Endothelial cell of umbilical vein (primary cell): ENCODE measurements around the gene PRUNE2. TPM values are rescaled to one million over a fixed set of nuclear protein-coding genes. Genes with fewer than 3 reads are reported as not detected.

Source experiments
- BruUV-seq: library from RNA; stranded (reverse); fragments of 400-500 nt; replicated peaks from 2 replicates; lab custom pipeline; 2021; lab: Mats Ljungman, UMichigan
- CTCF ChIA-PET: fragments of 300-600, 350-600 bp; sonication (Branson Sonifier 250); formaldehyde crosslinking; loops from one replicate; lab custom pipeline; 2021; ENCODE audit warnings: antibody characterized with exemption, inconsistent platforms; lab: Charles Lee
- POLR2A ChIA-PET: fragments of 300-600, 350-600 bp; sonication (Branson Sonifier 250); formaldehyde crosslinking; loops from one replicate; lab custom pipeline; 2021; ENCODE audit warnings: antibody characterized with exemption, inconsistent platforms; lab: Charles Lee
- DNase-seq: peaks from one replicate; pipeline ENCODE4 v3.0.0-alpha.2; 2011; ENCODE audit warnings: low read depth, low spot score
- FAIRE-seq: peaks from 2 replicates; lab custom pipeline; 2011; peaks lifted over from hg19 to GRCh38; lab: Jason Lieb, UNC
- H2AFZ ChIP-seq: 2 replicates; pipeline ENCODE4 v1.6.0; 2012; ENCODE audit warnings: low read depth, low read length, control low read depth, inconsistent platforms
- H3K27ac ChIP-seq: 2 replicates; pipeline ENCODE4 v1.5.1; 2011; ENCODE audit warnings: low read depth, mild to moderate bottlenecking, control low read depth, low read length, moderate library complexity; ENCODE audit not compliant: insufficient read depth
- H3K27me3 ChIP-seq, 2 experiments: 2 replicates each; pipeline versions ENCODE4 v1.6.0 to v1.6.1; 2011; ENCODE audit warnings: low read length in 2 of 2, mixed read lengths in 1 of 2; ENCODE audit not compliant: control insufficient read depth in 2 of 2, insufficient read depth in 2 of 2
- H3K36me3 ChIP-seq, 2 experiments: 2 replicates in 1 of 2; 3 replicates in 1 of 2; pipeline ENCODE4 v1.5.1; 2011; ENCODE audit warnings: low read length in 2 of 2, mild to moderate bottlenecking in 1 of 2, moderate library complexity in 1 of 2; ENCODE audit not compliant: control insufficient read depth in 2 of 2, insufficient read depth in 2 of 2; ENCODE audit errors: extremely low read depth in 1 of 2
- H3K4me1 ChIP-seq: 3 replicates; pipeline ENCODE4 v1.5.1; 2011; ENCODE audit warnings: mild to moderate bottlenecking, low read length; ENCODE audit not compliant: control insufficient read depth, insufficient read depth; ENCODE audit errors: extremely low read depth
- H3K4me2 ChIP-seq: 2 replicates; pipeline ENCODE4 v1.6.1; 2011; ENCODE audit warnings: low read length, control low read depth, mixed read lengths; ENCODE audit not compliant: insufficient read depth
- H3K4me3 ChIP-seq, 3 experiments: fragments of 200-600 bp in 1 of 3; sonication (generic), shearing (Covaris generic) in 1 of 3; replicated peaks in 1 of 3; 2 replicates each; pipeline ENCODE4 v1.5.1; 2011 to 2016; ENCODE audit warnings: control low read depth in 3 of 3, low read length in 3 of 3, mild to moderate bottlenecking in 2 of 3, inconsistent platforms in 1 of 3, low read depth in 1 of 3, moderate library complexity in 1 of 3; ENCODE audit not compliant: insufficient read depth in 1 of 3
- H3K79me2 ChIP-seq: 2 replicates; pipeline ENCODE4 v1.6.0; 2012; ENCODE audit warnings: low read length, inconsistent platforms; ENCODE audit not compliant: control insufficient read depth, insufficient read depth
- H3K9ac ChIP-seq: replicated peaks from 2 replicates; pipeline ENCODE3; 2011; ENCODE audit warnings: low read length, control low read depth; ENCODE audit not compliant: insufficient read depth; ENCODE audit errors: extremely low read depth
- H3K9me1 ChIP-seq: replicated peaks from 3 replicates; pipeline ENCODE4 v1.6.0; 2011; ENCODE audit warnings: mild to moderate bottlenecking, low read length; ENCODE audit not compliant: control insufficient read depth, insufficient read depth; ENCODE audit errors: extremely low read depth
- H3K9me3 ChIP-seq: replicated peaks from 2 replicates; pipeline ENCODE4 v1.5.1; 2012; ENCODE audit warnings: low read length, inconsistent platforms; ENCODE audit not compliant: control insufficient read depth, insufficient read depth
- H4K20me1 ChIP-seq: replicated peaks from 2 replicates; pipeline ENCODE3; 2011; ENCODE audit warnings: mild to moderate bottlenecking, low read length; ENCODE audit not compliant: control insufficient read depth, insufficient read depth; ENCODE audit errors: extremely low read depth
- CTCF ChIP-seq, 2 donors: IDR thresholded peaks; 1 replicate in 1 of 2; 2 replicates in 1 of 2; pipeline ENCODE4 v1.5.1; 2011; ENCODE audit warnings: low read length in 2 of 2, mild to moderate bottlenecking in 2 of 2, moderate library complexity in 2 of 2, control low read depth in 1 of 2, inconsistent platforms in 1 of 2, low read depth in 1 of 2; ENCODE audit not compliant: insufficient read depth in 1 of 2; ENCODE audit errors: extremely low read depth in 1 of 2
- EZH2 ChIP-seq: IDR thresholded peaks from 2 replicates; pipeline ENCODE4 v1.6.1; 2012; ENCODE audit warnings: borderline replicate concordance, low read depth, mild to moderate bottlenecking, moderate library complexity, low read length, inconsistent platforms; ENCODE audit not compliant: severe bottlenecking
- FOS ChIP-seq: IDR thresholded peaks from 2 replicates; pipeline ENCODE4 v1.6.1; 2011; ENCODE audit warnings: mild to moderate bottlenecking, low read length, moderate library complexity, borderline replicate concordance; ENCODE audit not compliant: insufficient read depth
- GATA2 ChIP-seq: IDR thresholded peaks from 2 replicates; pipeline ENCODE4 v1.7.0; 2011; ENCODE audit warnings: low read depth, mild to moderate bottlenecking, moderate library complexity, mixed read lengths, low read length; ENCODE audit not compliant: insufficient read length, insufficient read depth
- JUN ChIP-seq: IDR thresholded peaks from 2 replicates; pipeline ENCODE4 v1.6.1; 2011; ENCODE audit warnings: borderline replicate concordance, low read depth; ENCODE audit not compliant: insufficient read length, insufficient read depth
- MAX ChIP-seq: IDR thresholded peaks from 2 replicates; pipeline ENCODE4 v1.6.1; 2011; ENCODE audit not compliant: insufficient read depth, insufficient read length
- MYC ChIP-seq: IDR thresholded peaks from one replicate; pipeline ENCODE4 v1.6.1; 2011; ENCODE audit warnings: mild to moderate bottlenecking, low read depth, low read length
- POLR2A ChIP-seq: IDR thresholded peaks from 2 replicates; pipeline ENCODE4 v1.6.1; 2012; ENCODE audit warnings: low read depth, mild to moderate bottlenecking, control low read depth, low read length
- POLR2AphosphoS5 ChIP-seq: IDR thresholded peaks from 2 replicates; pipeline ENCODE4 v1.6.1; 2012; ENCODE audit warnings: low read depth, mild to moderate bottlenecking, control low read depth, low read length, moderate library complexity; ENCODE audit not compliant: insufficient read depth
- dilution Hi-C: fragments of 300-500 bp; cut with MboI; formaldehyde crosslinking; loops from one replicate; pipeline ENCODE4 v1.15.0; 2019; ENCODE audit warnings: low sequenced_read_pairs; ENCODE audit not compliant: extremely low pct_ligation_motif_present
- intact Hi-C: fragments of 100-400 bp; cut with micrococcal nuclease; formaldehyde crosslinking; loops from one replicate; pipeline ENCODE4 v1.10.0; 2022
- polyA plus RNA-seq, 4 experiments: library from polyadenylated mRNA; depleted of rRNA in 3 of 4; stranded (reverse) in 3 of 4; unstranded in 1 of 4; fragments of >200 nt; gene quantifications; 2 replicates each; pipeline versions ENCODE4 v1.2.1 to v1.2.3, GENCODE V29; 2011 to 2012; ENCODE audit warnings: missing spikeins in 1 of 4
- total RNA-seq: library from RNA; stranded (reverse); gene quantifications from 2 replicates; pipeline ENCODE4 v1.2.3, GENCODE V29; 2021

The PRUNE2 gene
- total and polyA plus RNA-seq, 2 donors (not counting 3 experiments of a cell fraction or from before 2014, with no cell fraction given) = 15.8 to 21.7 TPM

DNA sequence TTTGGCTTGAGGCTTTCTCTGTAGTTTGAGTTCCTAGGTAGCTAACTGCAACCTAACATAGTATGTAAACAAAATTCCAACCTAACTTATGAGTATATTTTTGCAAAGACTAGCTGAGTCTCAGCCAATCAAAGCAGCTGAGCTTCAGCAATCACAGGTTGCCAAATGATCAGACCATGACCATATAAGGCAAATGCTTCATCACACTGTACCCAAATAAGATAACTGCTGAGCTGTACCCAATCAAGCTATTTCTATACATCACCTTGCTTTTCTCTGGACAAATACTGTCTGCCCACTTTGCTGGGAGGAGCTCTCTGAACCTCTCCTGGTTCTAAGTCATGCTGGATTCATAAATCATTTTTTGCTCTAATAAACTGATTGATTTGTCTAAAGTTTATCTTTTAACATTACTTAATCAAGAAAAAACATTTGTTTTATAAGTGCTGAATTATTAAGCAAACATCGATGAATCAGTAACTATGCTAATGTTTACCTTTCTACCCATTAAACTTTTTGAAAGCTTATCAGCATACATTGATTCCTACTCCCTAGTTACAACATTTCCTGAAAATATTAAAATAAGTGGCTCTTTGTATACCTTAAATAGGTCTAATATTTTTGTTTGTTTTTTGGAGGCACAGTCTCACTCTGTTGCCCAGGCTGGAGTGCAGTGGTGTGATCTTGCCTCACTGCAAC, 271.4 kb downstream of the PRUNE2 start:
- intact Hi-C loops = no loop called here

More for the DNA sequence above, 271.4 kb downstream of the PRUNE2 start:
- H3K9ac ChIP-seq = no peak overlapping the region
- H3K36me3 ChIP-seq = no peaks in the 10 kb centered on the region
- POLR2A ChIA-PET = no interaction called here
- peak overlapping the region; percentile 73 for H2AFZ ChIP-seq
- no peak overlapping the region for H3K4me2 ChIP-seq
- H3K4me1 ChIP-seq = peaks cover 5% of the 10 kb centered on the region
- no peaks in the 10 kb centered on the region for H3K9me1 ChIP-seq
- FAIRE-seq (peak; percentile 37), DNase-seq (peak; percentile 60)
- H3K27me3 ChIP-seq = no peaks in the 10 kb centered on the region
- TF ChIP-seq GATA2 = no peak
- no peak for TF ChIP-seq MYC
- no peak for TF ChIP-seq POLR2AphosphoS5
- TF ChIP-seq POLR2A = no peak
- no peak for TF ChIP-seq CTCF (IDR thresholded peaks at IDR 0.05; ENCODE audit: extremely low read depth in 1 of 2, insufficient read depth in 1 of 2, low read depth in 1 of 2, low read length in 2 of 2)
- TF ChIP-seq EZH2 = no peak
- TF ChIP-seq MAX = no peak
- no peak for TF ChIP-seq JUN
- no peak for TF ChIP-seq FOS
- no peaks in the 10 kb centered on the region for H3K9me3 ChIP-seq
- H3K4me3 ChIP-seq = no peak overlapping the region
- CTCF ChIA-PET = interaction anchor here (0.8 to 2.1 kb wide), 6 partner anchors 10 to 174 kb away, joined by 3 to 8 read pairs (median 4); no protein-coding TSS in a partner anchor
- dilution Hi-C loops = no loop called here
- H4K20me1 ChIP-seq = no peaks in the 10 kb centered on the region
- H3K27ac ChIP-seq = no peak overlapping the region
- TSS peak; percentile 96 for BruUV-seq
- no peaks in the 10 kb centered on the region for H3K79me2 ChIP-seq
